Natural killer cell (primary cell): Measurements from ENCODE around the gene CPT1A. TPM values are rescaled to one million over a fixed set of nuclear protein-coding genes. Genes with fewer than 3 reads are reported as not detected.

Experiments
- ATAC-seq, 3 donors: fragments of 150-1000 bp in 2 of 3; fragments of 200-7000 bp in 1 of 3; cut with Tn5 transposase; 1 replicate in 1 of 3; 2 replicates in 2 of 3; pipeline ENCODE4 v1.10.0; 2021; ENCODE audit warnings: mild to moderate bottlenecking in 2 of 3, moderate library complexity in 2 of 3
- DNase-seq, 2 donors: peaks; one replicate each; pipeline versions ENCODE4 v3.0.0 to v3.0.0-alpha.2; 2013 to 2021; ENCODE audit warnings: mixed read lengths in 1 of 2
- H3K27ac ChIP-seq: one replicate; pipeline ENCODE4 v1.5.1; 2013; ENCODE audit warnings: mild to moderate bottlenecking, low read length
- H3K27me3 ChIP-seq: one replicate; pipeline ENCODE4 v1.6.1; 2013; ENCODE audit warnings: low read length; ENCODE audit not compliant: control insufficient read depth, insufficient read depth
- H3K36me3 ChIP-seq: one replicate; pipeline ENCODE4 v1.6.1; 2013; ENCODE audit warnings: low read length; ENCODE audit not compliant: control insufficient read depth, insufficient read depth
- H3K4me1 ChIP-seq: one replicate; pipeline ENCODE4 v1.6.1; 2013; ENCODE audit warnings: low read length; ENCODE audit not compliant: control insufficient read depth, insufficient read depth
- H3K4me3 ChIP-seq: one replicate; pipeline ENCODE4 v1.5.1; 2013; ENCODE audit warnings: low read length
- H3K9me3 ChIP-seq: one replicate; pipeline ENCODE4 v1.6.1; 2013; ENCODE audit warnings: low read length; ENCODE audit not compliant: control insufficient read depth, insufficient read depth
- H3K27ac Mint-ChIP-seq, 2 donors: one replicate each; pipeline ENCODE4 v1.8.0; 2022; ENCODE audit warnings: mild to moderate bottlenecking in 2 of 2, mixed read lengths in 2 of 2, moderate library complexity in 1 of 2
- H3K27me3 Mint-ChIP-seq, 2 donors: one replicate each; pipeline ENCODE4 v1.8.0; 2022; ENCODE audit warnings: low read depth in 2 of 2, mixed read lengths in 2 of 2
- H3K36me3 Mint-ChIP-seq: one replicate; pipeline ENCODE4 v1.8.0; 2022; ENCODE audit warnings: mixed read lengths
- H3K4me1 Mint-ChIP-seq, 2 donors: one replicate each; pipeline ENCODE4 v1.8.0; 2022; ENCODE audit warnings: mixed read lengths in 2 of 2
- H3K4me3 Mint-ChIP-seq: one replicate; pipeline ENCODE4 v1.8.0; 2022; ENCODE audit warnings: mild to moderate bottlenecking, moderate library complexity, mixed read lengths
- H3K9me3 Mint-ChIP-seq, 2 donors: one replicate each; pipeline ENCODE4 v1.8.0; 2022; ENCODE audit warnings: mixed read lengths in 2 of 2
- CTCF ChIP-seq: fragments of 200-600 bp; IDR thresholded peaks from one replicate; pipeline ENCODE4 v1.8.0; 2022; ENCODE audit warnings: antibody characterized with exemption
- WGBS: methylation state at CpG from one replicate; pipeline ENCODE4 v1.1.7; 2013; ENCODE audit warnings: missing lambda C conversion rate; ENCODE audit not compliant: insufficient coverage; 5-methylcytosine and 5-hydroxymethylcytosine counted together
- intact Hi-C: fragments of 100-400 bp; cut with micrococcal nuclease; formaldehyde crosslinking; loops from one replicate; pipeline ENCODE4 v1.14.2; 2022
- total RNA-seq, 4 donors: library from RNA; stranded (reverse); fragments of 120-200 nt in 1 of 4; gene quantifications; one replicate each; pipeline versions ENCODE4 v1.2.3 to v1.2.4, GENCODE V29; 2013 to 2022

Gene CPT1A
- total RNA-seq, 3 donors from 2014 or later (not counting 1 experiment from before 2014, with no cell fraction given), result 70.3 to 129 (median 100) TPM

GRCh38 chr11:68770781-68771180, 70.9 kb downstream of the CPT1A start:
- intact Hi-C loops, result no loop called here
- no peak overlapping the region for H3K4me3 ChIP-seq
- H3K27ac Mint-ChIP-seq, result no peak overlapping the region
- no peak overlapping the region for H3K4me3 Mint-ChIP-seq
- no peak overlapping the region for H3K27ac ChIP-seq
- H3K36me3 ChIP-seq, result peaks cover 66% of the 10 kb centered on the region
- no peaks in the 10 kb centered on the region for H3K27me3 ChIP-seq
- no peaks in the 10 kb centered on the region for H3K4me1 ChIP-seq
- 93% methylated on average over 12 of the region's 12 CpGs for WGBS
- DNase-seq (no peak), ATAC-seq (no peak)
- TF ChIP-seq CTCF, result no peak
- no peaks in the 10 kb centered on the region for H3K9me3 Mint-ChIP-seq
- no peaks in the 10 kb centered on the region for H3K4me1 Mint-ChIP-seq
- H3K27me3 Mint-ChIP-seq, result no peaks in the 10 kb centered on the region
- peaks cover 12% of the 10 kb centered on the region for H3K36me3 Mint-ChIP-seq
- H3K9me3 ChIP-seq, result no peaks in the 10 kb centered on the region

GRCh38 chr11:68767672-68768071, 74.0 kb downstream of the CPT1A start:
- TF ChIP-seq CTCF, result no peak
- WGBS, result 96% methylated on average over 11 of the region's 11 CpGs
- DNase-seq (no peak), ATAC-seq (no peak)
- Histone ChIP-seq H3K9me3 (no peaks in the 10 kb centered on the region), H3K36me3 (peaks cover 45% of the 10 kb centered on the region), H3K4me3 (no peak overlapping the region), H3K27me3 (no peaks in the 10 kb centered on the region), H3K4me1 (no peaks in the 10 kb centered on the region), H3K27ac (no peak overlapping the region)
- Mint-ChIP-seq H3K4me3 (no peak overlapping the region), H3K27me3 (no peaks in the 10 kb centered on the region), H3K36me3 (peaks cover 8% of the 10 kb centered on the region), H3K27ac (no peak overlapping the region), H3K9me3 (no peaks in the 10 kb centered on the region), H3K4me1 (peaks cover 0 to 5% of the 10 kb centered on the region in 2 donors)
- intact Hi-C loops, result no loop called here

DNA sequence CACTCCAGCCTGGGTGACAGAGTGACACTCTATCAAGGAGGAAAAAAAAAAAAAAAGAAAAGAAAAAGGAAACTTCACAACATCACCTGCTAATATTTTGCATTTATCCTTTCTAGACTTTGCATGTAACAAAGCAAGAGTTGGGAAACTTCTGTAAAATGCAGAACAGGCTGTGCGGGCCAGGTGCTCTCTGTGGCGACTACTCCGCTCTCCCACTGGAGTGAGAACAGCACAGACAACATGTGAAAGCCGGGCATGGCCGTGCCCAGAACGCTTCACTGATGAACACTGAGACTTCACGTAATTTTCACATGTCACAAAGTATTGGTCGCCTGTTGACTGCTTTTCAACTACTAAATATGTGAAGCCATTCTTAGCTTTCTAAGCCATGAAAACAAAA, 74.9 kb downstream of the CPT1A start:
- Mint-ChIP-seq H3K4me1 (peaks cover 0 to 5% of the 10 kb centered on the region in 2 donors), H3K27me3 (no peaks in the 10 kb centered on the region), H3K27ac (no peak overlapping the region), H3K4me3 (no peak overlapping the region), H3K9me3 (no peaks in the 10 kb centered on the region), H3K36me3 (peaks cover 8% of the 10 kb centered on the region)
- TF ChIP-seq CTCF, result no peak
- Histone ChIP-seq H3K27ac (no peak overlapping the region), H3K4me1 (no peaks in the 10 kb centered on the region), H3K9me3 (no peaks in the 10 kb centered on the region), H3K4me3 (no peak overlapping the region), H3K36me3 (peaks cover 47% of the 10 kb centered on the region), H3K27me3 (no peaks in the 10 kb centered on the region)
- WGBS, result 96% methylated on average over 8 of the region's 8 CpGs
- intact Hi-C loops, result no loop called here
- ATAC-seq, result no peak
- no peak for DNase-seq

- Histone ChIP-seq H3K36me3 (peaks cover 45% of the 10 kb centered on the region), H3K27me3 (no peaks in the 10 kb centered on the region), H3K27ac (no peak overlapping the region), H3K4me1 (no peaks in the 10 kb centered on the region), H3K9me3 (no peaks in the 10 kb centered on the region), H3K4me3 (no peak overlapping the region)
- Mint-ChIP-seq H3K27ac (peak overlapping the region in 1 of 2 donors; percentile 25), H3K36me3 (peaks cover 6% of the 10 kb centered on the region), H3K4me3 (no peak overlapping the region), H3K9me3 (no peaks in the 10 kb centered on the region), H3K4me1 (peaks cover 0 to 5% of the 10 kb centered on the region in 2 donors), H3K27me3 (no peaks in the 10 kb centered on the region)
- ATAC-seq, result no peak
- no peak for DNase-seq
- intact Hi-C loops, result no loop called here
- no peak for TF ChIP-seq CTCF
- WGBS, result 89% methylated on average over 14 of the region's 16 CpGs
Measured at GRCh38 chr11:68764746-68765145, 77.0 kb downstream of the CPT1A start.
